Glomerular endothelial cell (primary cell): Measurements from ENCODE around the gene FOXK2. TPM values are rescaled to one million over a fixed set of nuclear protein-coding genes. Genes with fewer than 3 reads are reported as not detected.
"Not testable (repeated sequence)": the region's sequence is repeated elsewhere in the genome, so short reads cannot be mapped to it uniquely, and the experiment has no call there.

ENCODE experiments used
- DNase-seq: peaks from one replicate; pipeline ENCODE4 v3.0.0-alpha.2; 2011; ENCODE audit warnings: low read depth, low spot score; ENCODE audit errors: extremely low read depth
- total RNA-seq: library from RNA; depleted of rRNA; stranded (reverse); fragments of >200 nt; gene quantifications from 2 replicates; pipeline ENCODE4 v1.2.3, GENCODE V29; 2015

FOXK2 gene
- total RNA-seq, 1 donor from 2014 or later, result 55.0 TPM

DNA sequence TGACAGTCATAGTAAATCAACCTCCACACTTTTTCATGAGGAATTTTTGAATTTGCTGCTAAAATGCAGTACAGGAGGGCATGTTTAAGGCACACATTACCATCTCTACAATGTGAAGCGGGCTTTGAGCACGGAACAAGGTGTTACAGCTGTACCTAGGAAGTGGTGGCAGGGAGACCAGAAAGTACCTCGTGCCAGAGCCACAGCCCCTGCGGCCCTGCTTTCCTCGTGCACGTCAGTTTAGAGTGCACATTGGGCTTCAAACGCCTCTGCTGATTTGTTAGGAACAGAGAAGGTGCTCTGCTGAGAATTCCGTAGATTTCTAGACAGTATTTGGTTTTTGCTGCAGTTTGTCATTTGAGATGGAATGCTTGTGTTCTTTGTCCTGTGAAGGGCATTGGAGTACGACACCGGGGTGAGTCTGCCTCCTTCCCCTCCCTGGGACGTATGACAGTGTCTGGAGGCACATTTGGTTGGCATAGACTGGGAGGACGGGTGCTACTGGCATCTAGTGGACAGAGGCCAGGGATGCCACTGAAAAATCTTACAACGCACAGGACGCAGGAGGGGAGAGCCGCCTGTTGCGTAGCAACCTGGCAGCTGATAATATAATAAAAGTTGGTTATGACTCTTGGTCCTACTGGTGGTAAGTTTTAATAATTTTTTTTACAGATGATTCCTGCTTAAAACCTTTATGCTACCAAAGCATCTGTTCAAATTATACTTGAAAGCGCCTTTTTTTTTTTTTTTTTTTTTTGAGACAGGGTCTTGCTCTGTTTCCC is 9.1 kb downstream of the FOXK2 start:
- DNase-seq, result no peak

GRCh38 chr17:82529914-82530300 is 10.4 kb downstream of the FOXK2 start:
- DNase-seq, result no peak

GRCh38 chr17:82531431-82531881 is 11.9 kb downstream of the FOXK2 start:
- DNase-seq, result no peak

- DNase-seq, result no peak
These were observed 14.9 kb downstream of the FOXK2 start for GRCh38 chr17:82534401-82534812.

- no peak for DNase-seq
These were observed 17.1 kb downstream of the FOXK2 start for GRCh38 chr17:82536512-82537201.

DNA sequence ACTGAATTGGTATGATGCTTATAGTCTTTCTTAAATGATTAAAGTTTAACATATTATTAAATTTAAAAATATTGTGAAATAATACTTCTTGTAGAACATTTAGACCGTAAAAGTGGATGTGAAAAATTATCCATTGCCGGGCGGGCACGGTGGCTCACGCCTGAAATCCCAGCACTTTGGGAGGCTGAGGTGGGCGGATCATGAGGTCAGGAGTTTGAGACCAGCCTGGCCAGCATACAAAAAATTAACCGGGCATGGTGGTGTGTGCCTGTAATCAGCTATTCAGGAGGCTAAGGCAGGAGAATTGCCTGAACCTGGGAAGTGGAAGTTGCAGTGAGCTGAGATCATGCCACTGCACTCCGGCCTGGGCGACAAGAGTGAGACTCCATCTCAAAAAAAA is 17.7 kb downstream of the FOXK2 start:
- DNase-seq, result not testable (repeated sequence)

GRCh38 chr17:82539076-82539475 is 19.5 kb downstream of the FOXK2 start:
- DNase-seq, result not testable (repeated sequence)

GRCh38 chr17:82542439-82542838 is 22.9 kb downstream of the FOXK2 start:
- no peak for DNase-seq

GRCh38 chr17:82544431-82545070 is 25.0 kb downstream of the FOXK2 start:
- DNase-seq, result no peak

GRCh38 chr17:82545071-82545462 is 25.5 kb downstream of the FOXK2 start:
- DNase-seq, result no peak

GRCh38 chr17:82547981-82548380 is 28.4 kb downstream of the FOXK2 start:
- no peak for DNase-seq

GRCh38 chr17:82548681-82549303 is 29.3 kb downstream of the FOXK2 start:
- no peak for DNase-seq

- DNase-seq, result no peak
These were observed 32.4 kb downstream of the FOXK2 start for GRCh38 chr17:82551779-82552457.

- DNase-seq, result no peak
These were observed 33.0 kb downstream of the FOXK2 start for GRCh38 chr17:82552580-82552979.

- no peak for DNase-seq
These were observed 33.8 kb downstream of the FOXK2 start for GRCh38 chr17:82553210-82553930.

- not testable (repeated sequence) for DNase-seq
These were observed 38.0 kb downstream of the FOXK2 start for GRCh38 chr17:82557510-82557909.

- no peak for DNase-seq
These were observed 40.2 kb downstream of the FOXK2 start for GRCh38 chr17:82559566-82560251.

DNA sequence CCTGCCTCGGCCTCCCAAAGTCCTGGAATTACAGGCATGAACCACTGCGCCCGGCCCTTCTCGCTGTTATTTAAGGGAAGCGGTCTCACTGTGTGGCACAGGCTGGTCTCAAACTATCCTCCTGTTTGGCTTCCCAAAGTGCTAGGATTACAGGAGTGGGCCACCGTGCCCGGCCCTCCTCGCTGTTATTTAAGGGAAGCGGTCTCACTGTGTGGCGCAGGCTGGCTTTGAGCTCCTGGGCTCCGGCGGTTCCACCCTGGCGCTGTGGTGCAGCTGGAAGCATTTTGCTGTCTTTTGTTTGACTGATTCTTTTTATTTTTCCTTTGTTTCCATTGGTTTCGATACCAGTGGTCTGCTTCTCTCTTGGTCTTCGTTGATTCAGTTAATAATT is 40.7 kb downstream of the FOXK2 start:
- DNase-seq, result no peak

DNA sequence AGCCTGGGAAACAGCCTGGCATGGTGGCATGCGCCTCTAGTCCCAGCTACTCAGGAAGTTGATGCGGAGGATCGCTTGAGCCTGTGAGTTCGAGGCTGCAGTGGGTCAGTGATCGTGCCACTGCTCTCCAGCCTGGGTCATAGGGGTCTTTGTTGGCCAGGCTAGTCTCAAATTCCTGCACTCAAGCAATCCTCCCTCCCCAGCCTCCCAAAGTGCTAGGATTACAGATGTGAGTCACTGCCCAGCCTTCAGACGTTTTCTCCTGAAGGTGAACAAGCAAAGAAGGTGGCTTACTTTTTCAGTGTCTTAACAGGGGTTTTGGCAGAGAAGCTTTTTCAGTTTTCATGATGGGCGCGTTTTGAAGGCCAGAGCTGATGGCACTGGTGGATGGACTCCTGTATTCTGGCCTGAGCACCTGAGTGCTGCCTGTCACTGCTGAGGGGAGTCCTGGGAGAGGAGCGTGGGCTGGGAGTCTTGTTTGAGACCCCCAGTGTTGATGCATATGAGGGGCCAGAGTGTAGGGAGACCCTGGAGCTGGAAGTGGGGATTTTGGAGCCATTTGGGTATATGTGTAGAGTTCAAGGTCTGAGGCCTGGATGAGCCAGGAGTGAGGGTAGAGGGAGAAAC is 41.4 kb downstream of the FOXK2 start:
- no peak for DNase-seq
